Glutamatergic neuron (in vitro differentiated cells): ENCODE measurements around the gene SP2. TPM values are rescaled to one million over a fixed set of nuclear protein-coding genes. Genes with fewer than 3 reads are reported as not detected.

Experiments used
- DNase-seq: peaks from one replicate; pipeline ENCODE4 v3.0.0; 2022
- H3K27ac Mint-ChIP-seq: one replicate; pipeline ENCODE4 v1.8.0; 2020; ENCODE audit warnings: mild to moderate bottlenecking, mixed read lengths, inconsistent platforms; ENCODE audit not compliant: unreplicated experiment
- H3K27me3 Mint-ChIP-seq: one replicate; pipeline ENCODE4 v1.8.0; 2020; ENCODE audit warnings: mild to moderate bottlenecking, moderate library complexity, mixed read lengths, inconsistent platforms; ENCODE audit not compliant: unreplicated experiment
- H3K36me3 Mint-ChIP-seq: one replicate; pipeline ENCODE4 v1.8.0; 2020; ENCODE audit warnings: mild to moderate bottlenecking, mixed read lengths, inconsistent platforms; ENCODE audit not compliant: unreplicated experiment
- H3K4me1 Mint-ChIP-seq: one replicate; pipeline ENCODE4 v1.8.0; 2020; ENCODE audit warnings: mild to moderate bottlenecking, low read depth, mixed read lengths, inconsistent platforms; ENCODE audit not compliant: unreplicated experiment
- H3K4me3 Mint-ChIP-seq: one replicate; pipeline ENCODE4 v1.8.0; 2020; ENCODE audit warnings: mild to moderate bottlenecking, mixed read lengths, inconsistent platforms; ENCODE audit not compliant: unreplicated experiment
- H3K9me3 Mint-ChIP-seq: one replicate; pipeline ENCODE4 v1.8.0; 2020; ENCODE audit warnings: mild to moderate bottlenecking, moderate library complexity, mixed read lengths, inconsistent platforms; ENCODE audit not compliant: unreplicated experiment
- total RNA-seq: library from RNA; stranded (reverse); fragmentation: NEBNext Ultra II Directional; extraction: Animal tissue kit (Norgen Biotek cat#: 25700); gene quantifications from one replicate; pipeline ENCODE4 v1.2.1, GENCODE V29; 2021; ENCODE audit not compliant: unreplicated experiment
- TF ChIP-seq, protein P1 (sequence below): fragments of 200-600 bp; sonication (generic); IDR thresholded peaks from one replicate; pipeline ENCODE4 v1.5.0; 2021; ENCODE audit not compliant: partially characterized antibody, unreplicated experiment

Gene SP2
- total RNA-seq, 1 donor from 2014 or later, result 17.8 TPM

DNA sequence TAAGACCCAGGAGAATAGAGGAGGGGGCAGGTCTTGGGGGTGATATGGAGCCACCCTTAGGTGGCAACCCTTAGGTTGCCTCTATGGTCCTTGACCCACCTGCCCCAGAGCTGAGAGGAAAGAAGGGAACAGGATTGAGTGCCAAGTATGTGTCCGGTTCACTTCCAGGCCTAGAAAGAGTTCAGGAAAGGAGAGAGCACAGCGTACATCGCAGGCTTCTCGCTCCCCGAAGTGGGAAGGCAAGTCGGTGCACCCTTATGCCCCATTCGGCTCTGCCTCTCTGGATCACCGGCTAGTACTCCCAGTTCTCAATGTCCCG is 45.7 kb upstream of the SP2 start:
- peak overlapping the region; percentile 74 for H3K4me3 Mint-ChIP-seq
- TF ChIP-seq, protein P1, sequence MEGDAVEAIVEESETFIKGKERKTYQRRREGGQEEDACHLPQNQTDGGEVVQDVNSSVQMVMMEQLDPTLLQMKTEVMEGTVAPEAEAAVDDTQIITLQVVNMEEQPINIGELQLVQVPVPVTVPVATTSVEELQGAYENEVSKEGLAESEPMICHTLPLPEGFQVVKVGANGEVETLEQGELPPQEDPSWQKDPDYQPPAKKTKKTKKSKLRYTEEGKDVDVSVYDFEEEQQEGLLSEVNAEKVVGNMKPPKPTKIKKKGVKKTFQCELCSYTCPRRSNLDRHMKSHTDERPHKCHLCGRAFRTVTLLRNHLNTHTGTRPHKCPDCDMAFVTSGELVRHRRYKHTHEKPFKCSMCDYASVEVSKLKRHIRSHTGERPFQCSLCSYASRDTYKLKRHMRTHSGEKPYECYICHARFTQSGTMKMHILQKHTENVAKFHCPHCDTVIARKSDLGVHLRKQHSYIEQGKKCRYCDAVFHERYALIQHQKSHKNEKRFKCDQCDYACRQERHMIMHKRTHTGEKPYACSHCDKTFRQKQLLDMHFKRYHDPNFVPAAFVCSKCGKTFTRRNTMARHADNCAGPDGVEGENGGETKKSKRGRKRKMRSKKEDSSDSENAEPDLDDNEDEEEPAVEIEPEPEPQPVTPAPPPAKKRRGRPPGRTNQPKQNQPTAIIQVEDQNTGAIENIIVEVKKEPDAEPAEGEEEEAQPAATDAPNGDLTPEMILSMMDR, result no peak
- peaks cover 28% of the 10 kb centered on the region for H3K27me3 Mint-ChIP-seq
- no peak for DNase-seq
- no peaks in the 10 kb centered on the region for H3K9me3 Mint-ChIP-seq
- no peak overlapping the region for H3K27ac Mint-ChIP-seq
- H3K4me1 Mint-ChIP-seq, result peaks cover 17% of the 10 kb centered on the region
- no peaks in the 10 kb centered on the region for H3K36me3 Mint-ChIP-seq

DNA sequence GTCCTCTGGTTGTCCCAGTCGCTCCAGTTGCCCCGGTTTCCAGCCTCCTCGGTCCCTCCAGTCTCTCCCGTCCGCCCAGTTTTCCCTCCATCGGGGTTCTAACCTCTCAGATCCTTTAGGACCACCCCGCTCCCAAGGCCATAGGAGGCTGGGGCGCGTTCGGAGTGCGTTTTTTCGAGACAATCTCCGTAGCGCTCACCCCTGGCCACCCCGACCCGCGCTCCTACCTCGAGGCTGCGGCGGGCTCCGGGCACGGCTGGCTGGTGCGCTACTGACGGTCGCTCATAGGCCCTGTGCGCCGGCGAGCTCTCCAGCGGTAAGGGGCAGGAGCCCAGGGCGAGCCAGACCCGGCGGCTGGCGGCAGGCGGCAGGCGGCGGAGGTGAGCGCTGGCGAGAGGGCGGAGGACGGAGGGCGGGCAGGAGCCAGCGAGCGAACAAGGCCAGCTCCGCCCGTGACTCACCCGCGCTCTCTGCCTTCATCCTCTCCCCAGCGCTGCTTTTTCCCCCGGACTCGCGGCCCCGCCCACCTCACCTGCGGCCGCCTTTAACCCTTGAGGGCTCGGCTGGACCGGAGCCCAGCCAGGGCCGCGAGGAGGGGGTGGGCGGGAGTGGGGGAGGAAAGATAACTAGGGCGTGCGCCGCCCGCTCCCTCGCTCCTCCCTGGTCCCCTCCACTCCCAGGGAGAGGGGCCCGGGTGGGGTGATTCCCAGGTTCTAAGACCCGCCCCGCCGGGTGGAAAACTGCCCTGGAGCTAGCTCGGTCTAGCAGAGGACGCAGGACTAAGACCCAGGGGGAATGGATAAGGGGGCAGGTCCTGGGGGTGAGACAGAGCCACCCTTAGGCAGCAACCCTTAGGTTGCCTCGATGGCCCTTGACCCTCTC is 45.1 kb upstream of the SP2 start, which contains the start of gene SP6:
TSS of gene SP6 (minus strand) at position 472 of the 882 bp plus-strand sequence. CDS start 2,734 bp downstream, outside the sequence.
- peaks cover 27% of the 10 kb centered on the region for H3K27me3 Mint-ChIP-seq
- peak within 1 kb of the TSS; percentile 74 for H3K4me3 Mint-ChIP-seq
- TF ChIP-seq, protein P1, result no peak
- H3K27ac Mint-ChIP-seq, result no peak within 1 kb of the TSS
- H3K4me1 Mint-ChIP-seq, result peaks cover 17% of the 10 kb centered on the region
- DNase-seq, result peak; percentile 81
- peaks cover 2% of the 10 kb centered on the region for H3K9me3 Mint-ChIP-seq
- no peaks in the 10 kb centered on the region for H3K36me3 Mint-ChIP-seq

DNA sequence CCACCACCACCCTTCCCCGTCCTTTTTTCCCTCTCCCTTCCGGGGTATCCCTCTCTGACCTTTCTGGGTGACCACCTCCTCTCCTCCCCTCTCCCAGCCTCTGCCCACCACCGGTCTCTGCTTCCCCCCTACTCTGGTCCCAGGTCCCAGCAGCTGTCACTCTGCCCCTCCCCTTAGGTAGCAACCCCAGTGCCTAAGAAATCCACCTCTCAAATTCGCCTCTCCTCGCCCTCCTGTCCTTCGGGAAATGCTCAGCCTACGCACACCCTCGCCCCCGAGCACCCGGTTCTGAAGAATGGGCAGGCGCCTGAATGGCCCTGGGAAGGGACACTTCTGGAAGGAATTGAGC is 44.3 kb upstream of the SP2 start:
- no peak overlapping the region for H3K27ac Mint-ChIP-seq
- peaks cover 2% of the 10 kb centered on the region for H3K9me3 Mint-ChIP-seq
- peaks cover 17% of the 10 kb centered on the region for H3K4me1 Mint-ChIP-seq
- TF ChIP-seq, protein P1, result no peak
- no peaks in the 10 kb centered on the region for H3K36me3 Mint-ChIP-seq
- H3K4me3 Mint-ChIP-seq, result peak overlapping the region; percentile 40
- H3K27me3 Mint-ChIP-seq, result peaks cover 23% of the 10 kb centered on the region
- DNase-seq, result no peak

DNA sequence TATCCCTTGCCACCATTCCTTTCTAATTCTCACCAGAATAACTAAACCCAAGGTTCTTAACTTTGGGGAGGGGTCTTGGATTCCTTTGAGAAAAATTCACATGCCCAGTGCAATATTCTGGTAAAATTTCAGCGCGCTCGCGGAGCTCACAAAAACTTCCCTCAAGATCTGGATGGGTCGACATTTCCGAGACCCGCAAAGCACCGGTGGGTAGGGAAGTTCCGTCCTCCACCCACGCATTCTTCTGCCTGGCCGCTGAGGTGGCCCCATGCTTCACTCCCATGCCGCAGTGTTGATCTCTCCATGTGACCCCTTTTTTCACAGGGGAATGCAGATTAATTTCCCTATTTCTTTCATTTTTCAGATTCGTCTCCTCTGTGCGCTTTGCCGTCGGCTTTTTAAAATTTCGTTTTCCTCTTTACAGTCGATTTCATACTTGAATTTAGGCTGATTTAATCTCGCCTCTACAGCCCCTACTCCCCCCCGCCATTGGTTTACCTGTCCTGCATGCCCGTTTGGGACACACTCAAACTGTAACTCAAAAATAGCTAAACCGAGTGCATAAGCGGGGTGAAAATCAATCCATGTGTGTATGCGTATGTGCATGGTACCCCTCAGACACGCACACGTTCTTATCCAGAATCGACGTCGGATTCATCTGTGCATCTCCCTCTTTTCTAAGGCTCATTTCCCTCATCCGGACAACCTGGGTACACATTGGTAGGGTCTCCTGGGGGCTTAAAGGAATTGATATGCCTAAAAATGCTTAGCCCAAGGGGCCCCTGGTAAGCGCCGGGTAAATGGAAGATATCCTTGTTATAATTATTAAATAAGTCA is 43.7 kb upstream of the SP2 start:
- TF ChIP-seq, protein P1, result no peak
- Mint-ChIP-seq H3K4me1 (peaks cover 17% of the 10 kb centered on the region), H3K27me3 (peaks cover 23% of the 10 kb centered on the region), H3K4me3 (peak overlapping the region; percentile 40), H3K36me3 (no peaks in the 10 kb centered on the region), H3K27ac (no peak overlapping the region), H3K9me3 (peaks cover 2% of the 10 kb centered on the region)
- DNase-seq, result no peak
